ENCODE results near the gene CREB5. TPM values are rescaled to one million over a fixed set of nuclear protein-coding genes. Genes with fewer than 3 reads are reported as not detected.

CREB5 gene
- total and polyA plus RNA-seq, 2 experiments from 2014 or later, result 2.4 to 4.4 TPM

DNA sequence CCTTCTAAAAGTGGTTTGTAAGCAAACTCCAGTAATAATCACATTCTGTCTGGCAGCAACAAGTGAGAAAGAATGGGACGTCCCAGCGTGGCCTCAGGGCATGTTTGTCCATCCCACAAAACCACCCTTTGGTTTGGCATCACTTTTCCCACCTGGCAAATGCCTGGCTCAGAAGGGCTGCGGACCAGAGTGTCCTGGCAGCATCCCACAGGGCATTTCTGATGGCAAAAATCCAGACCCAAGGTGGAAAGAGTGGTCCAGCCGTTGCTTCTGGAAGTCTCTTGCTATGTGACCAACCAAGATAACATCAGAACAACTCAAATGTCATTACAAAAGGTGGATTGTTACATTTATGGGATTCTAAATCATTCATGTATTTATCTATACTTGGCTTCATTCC lies 174.4 kb downstream of the CREB5 start:
- no peak for TF ChIP-seq ZNF331 (CRISPR knock-in tag; IDR thresholded peaks at IDR 0.05; ENCODE audit: low read depth)
- TF ChIP-seq EZH2phosphoT487 (IDR thresholded peaks at IDR 0.05; ENCODE audit: unreplicated experiment), result no peak
- TF ChIP-seq NANOG (IDR thresholded peaks at IDR 0.05; ENCODE audit: borderline replicate concordance), result no peak
- TF ChIP-seq, protein P1, sequence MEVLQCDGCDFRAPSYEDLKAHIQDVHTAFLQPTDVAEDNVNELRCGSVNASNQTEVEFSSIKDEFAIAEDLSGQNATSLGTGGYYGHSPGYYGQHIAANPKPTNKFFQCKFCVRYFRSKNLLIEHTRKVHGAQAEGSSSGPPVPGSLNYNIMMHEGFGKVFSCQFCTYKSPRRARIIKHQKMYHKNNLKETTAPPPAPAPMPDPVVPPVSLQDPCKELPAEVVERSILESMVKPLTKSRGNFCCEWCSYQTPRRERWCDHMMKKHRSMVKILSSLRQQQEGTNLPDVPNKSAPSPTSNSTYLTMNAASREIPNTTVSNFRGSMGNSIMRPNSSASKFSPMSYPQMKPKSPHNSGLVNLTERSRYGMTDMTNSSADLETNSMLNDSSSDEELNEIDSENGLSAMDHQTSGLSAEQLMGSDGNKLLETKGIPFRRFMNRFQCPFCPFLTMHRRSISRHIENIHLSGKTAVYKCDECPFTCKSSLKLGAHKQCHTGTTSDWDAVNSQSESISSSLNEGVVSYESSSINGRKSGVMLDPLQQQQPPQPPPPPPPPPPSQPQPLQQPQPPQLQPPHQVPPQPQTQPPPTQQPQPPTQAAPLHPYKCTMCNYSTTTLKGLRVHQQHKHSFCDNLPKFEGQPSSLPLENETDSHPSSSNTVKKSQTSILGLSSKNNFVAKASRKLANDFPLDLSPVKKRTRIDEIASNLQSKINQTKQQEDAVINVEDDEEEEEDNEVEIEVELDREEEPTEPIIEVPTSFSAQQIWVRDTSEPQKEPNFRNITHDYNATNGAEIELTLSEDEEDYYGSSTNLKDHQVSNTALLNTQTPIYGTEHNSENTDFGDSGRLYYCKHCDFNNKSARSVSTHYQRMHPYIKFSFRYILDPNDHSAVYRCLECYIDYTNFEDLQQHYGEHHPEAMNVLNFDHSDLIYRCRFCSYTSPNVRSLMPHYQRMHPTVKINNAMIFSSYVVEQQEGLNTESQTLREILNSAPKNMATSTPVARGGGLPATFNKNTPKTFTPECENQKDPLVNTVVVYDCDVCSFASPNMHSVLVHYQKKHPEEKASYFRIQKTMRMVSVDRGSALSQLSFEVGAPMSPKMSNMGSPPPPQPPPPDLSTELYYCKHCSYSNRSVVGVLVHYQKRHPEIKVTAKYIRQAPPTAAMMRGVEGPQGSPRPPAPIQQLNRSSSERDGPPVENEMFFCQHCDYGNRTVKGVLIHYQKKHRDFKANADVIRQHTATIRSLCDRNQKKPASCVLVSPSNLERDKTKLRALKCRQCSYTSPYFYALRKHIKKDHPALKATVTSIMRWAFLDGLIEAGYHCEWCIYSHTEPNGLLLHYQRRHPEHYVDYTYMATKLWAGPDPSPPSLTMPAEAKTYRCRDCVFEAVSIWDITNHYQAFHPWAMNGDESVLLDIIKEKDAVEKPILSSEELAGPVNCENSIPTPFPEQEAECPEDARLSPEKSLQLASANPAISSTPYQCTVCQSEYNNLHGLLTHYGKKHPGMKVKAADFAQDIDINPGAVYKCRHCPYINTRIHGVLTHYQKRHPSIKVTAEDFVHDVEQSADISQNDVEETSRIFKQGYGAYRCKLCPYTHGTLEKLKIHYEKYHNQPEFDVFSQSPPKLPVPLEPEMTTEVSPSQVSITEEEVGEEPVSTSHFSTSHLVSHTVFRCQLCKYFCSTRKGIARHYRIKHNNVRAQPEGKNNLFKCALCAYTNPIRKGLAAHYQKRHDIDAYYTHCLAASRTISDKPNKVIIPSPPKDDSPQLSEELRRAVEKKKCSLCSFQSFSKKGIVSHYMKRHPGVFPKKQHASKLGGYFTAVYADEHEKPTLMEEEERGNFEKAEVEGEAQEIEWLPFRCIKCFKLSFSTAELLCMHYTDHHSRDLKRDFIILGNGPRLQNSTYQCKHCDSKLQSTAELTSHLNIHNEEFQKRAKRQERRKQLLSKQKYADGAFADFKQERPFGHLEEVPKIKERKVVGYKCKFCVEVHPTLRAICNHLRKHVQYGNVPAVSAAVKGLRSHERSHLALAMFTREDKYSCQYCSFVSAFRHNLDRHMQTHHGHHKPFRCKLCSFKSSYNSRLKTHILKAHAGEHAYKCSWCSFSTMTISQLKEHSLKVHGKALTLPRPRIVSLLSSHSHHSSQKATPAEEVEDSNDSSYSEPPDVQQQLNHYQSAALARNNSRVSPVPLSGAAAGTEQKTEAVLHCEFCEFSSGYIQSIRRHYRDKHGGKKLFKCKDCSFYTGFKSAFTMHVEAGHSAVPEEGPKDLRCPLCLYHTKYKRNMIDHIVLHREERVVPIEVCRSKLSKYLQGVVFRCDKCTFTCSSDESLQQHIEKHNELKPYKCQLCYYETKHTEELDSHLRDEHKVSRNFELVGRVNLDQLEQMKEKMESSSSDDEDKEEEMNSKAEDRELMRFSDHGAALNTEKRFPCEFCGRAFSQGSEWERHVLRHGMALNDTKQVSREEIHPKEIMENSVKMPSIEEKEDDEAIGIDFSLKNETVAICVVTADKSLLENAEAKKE (CRISPR knock-in tag; IDR thresholded peaks at IDR 0.05), result no peak
- TF ChIP-seq, protein P2, sequence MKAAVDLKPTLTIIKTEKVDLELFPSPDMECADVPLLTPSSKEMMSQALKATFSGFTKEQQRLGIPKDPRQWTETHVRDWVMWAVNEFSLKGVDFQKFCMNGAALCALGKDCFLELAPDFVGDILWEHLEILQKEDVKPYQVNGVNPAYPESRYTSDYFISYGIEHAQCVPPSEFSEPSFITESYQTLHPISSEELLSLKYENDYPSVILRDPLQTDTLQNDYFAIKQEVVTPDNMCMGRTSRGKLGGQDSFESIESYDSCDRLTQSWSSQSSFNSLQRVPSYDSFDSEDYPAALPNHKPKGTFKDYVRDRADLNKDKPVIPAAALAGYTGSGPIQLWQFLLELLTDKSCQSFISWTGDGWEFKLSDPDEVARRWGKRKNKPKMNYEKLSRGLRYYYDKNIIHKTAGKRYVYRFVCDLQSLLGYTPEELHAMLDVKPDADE (IDR thresholded peaks at IDR 0.05), result no peak
- TF ChIP-seq STAT1 (IDR thresholded peaks at IDR 0.05; ENCODE audit: unreplicated experiment), result no peak
- TF ChIP-seq JUNB (IDR thresholded peaks at IDR 0.05; ENCODE audit: unreplicated experiment), result no peak
- no peak for TF ChIP-seq POLR2AphosphoS5 (IDR thresholded peaks at IDR 0.05; ENCODE audit: low read depth)
- TF ChIP-seq, protein P3, sequence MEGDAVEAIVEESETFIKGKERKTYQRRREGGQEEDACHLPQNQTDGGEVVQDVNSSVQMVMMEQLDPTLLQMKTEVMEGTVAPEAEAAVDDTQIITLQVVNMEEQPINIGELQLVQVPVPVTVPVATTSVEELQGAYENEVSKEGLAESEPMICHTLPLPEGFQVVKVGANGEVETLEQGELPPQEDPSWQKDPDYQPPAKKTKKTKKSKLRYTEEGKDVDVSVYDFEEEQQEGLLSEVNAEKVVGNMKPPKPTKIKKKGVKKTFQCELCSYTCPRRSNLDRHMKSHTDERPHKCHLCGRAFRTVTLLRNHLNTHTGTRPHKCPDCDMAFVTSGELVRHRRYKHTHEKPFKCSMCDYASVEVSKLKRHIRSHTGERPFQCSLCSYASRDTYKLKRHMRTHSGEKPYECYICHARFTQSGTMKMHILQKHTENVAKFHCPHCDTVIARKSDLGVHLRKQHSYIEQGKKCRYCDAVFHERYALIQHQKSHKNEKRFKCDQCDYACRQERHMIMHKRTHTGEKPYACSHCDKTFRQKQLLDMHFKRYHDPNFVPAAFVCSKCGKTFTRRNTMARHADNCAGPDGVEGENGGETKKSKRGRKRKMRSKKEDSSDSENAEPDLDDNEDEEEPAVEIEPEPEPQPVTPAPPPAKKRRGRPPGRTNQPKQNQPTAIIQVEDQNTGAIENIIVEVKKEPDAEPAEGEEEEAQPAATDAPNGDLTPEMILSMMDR (conservative IDR thresholded peaks at IDR 0.05; ENCODE audit: low read depth in 2 of 2), result no peak
- no peak for TF ChIP-seq ZNF114 (CRISPR knock-in tag; IDR thresholded peaks at IDR 0.05)
- no peak for TF ChIP-seq CREB1 (CRISPR knock-in tag; IDR thresholded peaks at IDR 0.05; ENCODE audit: low read depth)
- TF ChIP-seq EZH2 (IDR thresholded peaks at IDR 0.05; ENCODE audit: low read depth, unreplicated experiment), result no peak
- TF ChIP-seq, protein P4, sequence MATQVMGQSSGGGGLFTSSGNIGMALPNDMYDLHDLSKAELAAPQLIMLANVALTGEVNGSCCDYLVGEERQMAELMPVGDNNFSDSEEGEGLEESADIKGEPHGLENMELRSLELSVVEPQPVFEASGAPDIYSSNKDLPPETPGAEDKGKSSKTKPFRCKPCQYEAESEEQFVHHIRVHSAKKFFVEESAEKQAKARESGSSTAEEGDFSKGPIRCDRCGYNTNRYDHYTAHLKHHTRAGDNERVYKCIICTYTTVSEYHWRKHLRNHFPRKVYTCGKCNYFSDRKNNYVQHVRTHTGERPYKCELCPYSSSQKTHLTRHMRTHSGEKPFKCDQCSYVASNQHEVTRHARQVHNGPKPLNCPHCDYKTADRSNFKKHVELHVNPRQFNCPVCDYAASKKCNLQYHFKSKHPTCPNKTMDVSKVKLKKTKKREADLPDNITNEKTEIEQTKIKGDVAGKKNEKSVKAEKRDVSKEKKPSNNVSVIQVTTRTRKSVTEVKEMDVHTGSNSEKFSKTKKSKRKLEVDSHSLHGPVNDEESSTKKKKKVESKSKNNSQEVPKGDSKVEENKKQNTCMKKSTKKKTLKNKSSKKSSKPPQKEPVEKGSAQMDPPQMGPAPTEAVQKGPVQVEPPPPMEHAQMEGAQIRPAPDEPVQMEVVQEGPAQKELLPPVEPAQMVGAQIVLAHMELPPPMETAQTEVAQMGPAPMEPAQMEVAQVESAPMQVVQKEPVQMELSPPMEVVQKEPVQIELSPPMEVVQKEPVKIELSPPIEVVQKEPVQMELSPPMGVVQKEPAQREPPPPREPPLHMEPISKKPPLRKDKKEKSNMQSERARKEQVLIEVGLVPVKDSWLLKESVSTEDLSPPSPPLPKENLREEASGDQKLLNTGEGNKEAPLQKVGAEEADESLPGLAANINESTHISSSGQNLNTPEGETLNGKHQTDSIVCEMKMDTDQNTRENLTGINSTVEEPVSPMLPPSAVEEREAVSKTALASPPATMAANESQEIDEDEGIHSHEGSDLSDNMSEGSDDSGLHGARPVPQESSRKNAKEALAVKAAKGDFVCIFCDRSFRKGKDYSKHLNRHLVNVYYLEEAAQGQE (IDR thresholded peaks at IDR 0.05; ENCODE audit: unreplicated experiment), result no peak
- Histone ChIP-seq H4K20me1 (replicated peaks; ENCODE audit: insufficient read depth) (no peaks in the 10 kb centered on the region), H2AFZ (no peak overlapping the region), H3K9me2 (ENCODE audit: insufficient read depth) (0 out of 2 replicates have a peak, but pooled peaks cover 3% of the 10 kb centered on the region), H3K79me2 (replicated peaks; ENCODE audit: insufficient read depth) (no peaks in the 10 kb centered on the region), H3K36me3 (ENCODE audit: insufficient read depth) (no peaks in the 10 kb centered on the region), H3K4me1 (ENCODE audit: insufficient read depth) (no peaks in the 10 kb centered on the region), H3K27ac (ENCODE audit: low read depth) (no peak overlapping the region), H3F3A (replicated peaks; ENCODE audit: low read depth) (no peaks in the 10 kb centered on the region), H3K4me2 (no peak overlapping the region), H3K4me3 (no peak overlapping the region), H3K27me3 (ENCODE audit: insufficient read depth) (no peaks in the 10 kb centered on the region)
- peaks cover 1% of the 10 kb centered on the region for H3K27me3 Mint-ChIP-seq (ENCODE audit: insufficient read depth, low read depth, poor library complexity)
- ATAC-seq (no peak), DNase-seq (ENCODE audit: low spot score) (no peak)
- no peaks in the 10 kb centered on the region for H3K9me3 Mint-ChIP-seq
- no peaks in the 10 kb centered on the region for H3K36me3 Mint-ChIP-seq (ENCODE audit: low read depth)
- H3K4me1 Mint-ChIP-seq, result no peaks in the 10 kb centered on the region
- no peak overlapping the region for H3K4me3 Mint-ChIP-seq
- H3K27ac Mint-ChIP-seq, result no peak overlapping the region
